Activated T-cell treated with anti-CD3 and anti-CD28 coated beads for 48 hours (primary cell): ENCODE measurements around the gene XPO1.
"Not testable (repeated sequence)": the region's sequence is repeated elsewhere in the genome, so short reads cannot be mapped to it uniquely, and the experiment has no call there.

Experiments
- DNase-seq: peaks from one replicate; pipeline ENCODE4 v3.0.0-alpha.2; 2020; ENCODE audit warnings: low read depth

Gene XPO1, protein sequence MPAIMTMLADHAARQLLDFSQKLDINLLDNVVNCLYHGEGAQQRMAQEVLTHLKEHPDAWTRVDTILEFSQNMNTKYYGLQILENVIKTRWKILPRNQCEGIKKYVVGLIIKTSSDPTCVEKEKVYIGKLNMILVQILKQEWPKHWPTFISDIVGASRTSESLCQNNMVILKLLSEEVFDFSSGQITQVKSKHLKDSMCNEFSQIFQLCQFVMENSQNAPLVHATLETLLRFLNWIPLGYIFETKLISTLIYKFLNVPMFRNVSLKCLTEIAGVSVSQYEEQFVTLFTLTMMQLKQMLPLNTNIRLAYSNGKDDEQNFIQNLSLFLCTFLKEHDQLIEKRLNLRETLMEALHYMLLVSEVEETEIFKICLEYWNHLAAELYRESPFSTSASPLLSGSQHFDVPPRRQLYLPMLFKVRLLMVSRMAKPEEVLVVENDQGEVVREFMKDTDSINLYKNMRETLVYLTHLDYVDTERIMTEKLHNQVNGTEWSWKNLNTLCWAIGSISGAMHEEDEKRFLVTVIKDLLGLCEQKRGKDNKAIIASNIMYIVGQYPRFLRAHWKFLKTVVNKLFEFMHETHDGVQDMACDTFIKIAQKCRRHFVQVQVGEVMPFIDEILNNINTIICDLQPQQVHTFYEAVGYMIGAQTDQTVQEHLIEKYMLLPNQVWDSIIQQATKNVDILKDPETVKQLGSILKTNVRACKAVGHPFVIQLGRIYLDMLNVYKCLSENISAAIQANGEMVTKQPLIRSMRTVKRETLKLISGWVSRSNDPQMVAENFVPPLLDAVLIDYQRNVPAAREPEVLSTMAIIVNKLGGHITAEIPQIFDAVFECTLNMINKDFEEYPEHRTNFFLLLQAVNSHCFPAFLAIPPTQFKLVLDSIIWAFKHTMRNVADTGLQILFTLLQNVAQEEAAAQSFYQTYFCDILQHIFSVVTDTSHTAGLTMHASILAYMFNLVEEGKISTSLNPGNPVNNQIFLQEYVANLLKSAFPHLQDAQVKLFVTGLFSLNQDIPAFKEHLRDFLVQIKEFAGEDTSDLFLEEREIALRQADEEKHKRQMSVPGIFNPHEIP (N-terminal part only)

DNA sequence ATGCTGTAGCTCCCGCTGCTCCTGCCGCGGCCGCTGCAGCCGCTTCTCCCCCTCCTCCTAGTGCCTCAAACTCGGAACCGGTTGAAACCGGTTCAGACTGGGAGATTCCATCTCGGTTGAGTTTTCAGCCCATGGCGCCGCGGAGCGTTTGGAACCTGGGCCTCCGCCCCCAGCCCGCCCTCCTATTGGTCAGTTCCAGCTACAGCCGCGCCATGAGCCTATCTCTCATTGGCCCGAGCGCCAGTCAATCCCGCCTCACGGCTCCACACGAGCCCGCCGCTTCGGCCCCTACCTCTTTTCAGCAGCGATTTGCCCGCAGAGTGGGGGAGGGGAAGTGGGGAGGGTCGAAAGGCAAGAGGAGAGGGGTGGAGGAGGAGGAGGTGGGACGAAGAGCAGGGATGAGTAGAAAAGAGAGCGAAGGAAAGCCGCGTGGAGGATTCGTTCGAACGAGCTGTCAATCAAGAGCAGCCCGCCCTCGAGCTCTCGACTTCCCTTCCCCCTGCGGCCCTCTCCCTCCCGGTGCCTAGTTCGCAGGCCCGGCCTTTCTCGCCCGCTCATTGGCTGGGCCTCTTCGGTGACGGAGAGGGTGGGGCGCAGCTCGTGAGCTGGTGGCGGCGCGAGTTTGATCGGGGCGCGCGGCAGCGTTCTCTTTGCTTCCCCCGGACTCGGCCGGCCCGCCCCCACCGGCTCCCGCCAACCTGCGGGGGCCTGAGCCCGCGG lies at the start of gene XPO1:
Gene XPO1 (minus strand): TSS at position 157 of the 720 bp plus-strand sequence. CDS start 4,459 bp downstream, outside the sequence.
- DNase-seq: peak; percentile 98

DNA sequence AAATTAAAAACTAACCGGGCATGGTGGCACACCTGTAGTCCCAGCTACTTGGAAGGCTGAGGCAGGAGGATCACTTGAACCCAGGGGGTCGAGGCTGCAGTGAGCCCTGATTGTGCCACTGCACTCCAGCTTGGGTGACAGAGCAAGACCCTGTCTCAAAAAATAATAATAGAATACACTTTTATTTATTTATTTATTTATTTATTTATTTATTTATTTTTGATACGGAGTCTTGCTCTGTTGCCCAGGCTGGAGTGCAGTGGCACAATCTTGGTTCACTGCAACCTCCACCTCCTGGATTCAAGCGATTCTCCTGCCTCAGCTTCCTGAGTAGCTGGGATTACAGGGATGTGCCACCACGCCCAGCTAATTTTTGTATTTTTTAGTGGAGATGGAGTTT lies 48.8 kb upstream of the XPO1 start:
- DNase-seq: not testable (repeated sequence)

DNA sequence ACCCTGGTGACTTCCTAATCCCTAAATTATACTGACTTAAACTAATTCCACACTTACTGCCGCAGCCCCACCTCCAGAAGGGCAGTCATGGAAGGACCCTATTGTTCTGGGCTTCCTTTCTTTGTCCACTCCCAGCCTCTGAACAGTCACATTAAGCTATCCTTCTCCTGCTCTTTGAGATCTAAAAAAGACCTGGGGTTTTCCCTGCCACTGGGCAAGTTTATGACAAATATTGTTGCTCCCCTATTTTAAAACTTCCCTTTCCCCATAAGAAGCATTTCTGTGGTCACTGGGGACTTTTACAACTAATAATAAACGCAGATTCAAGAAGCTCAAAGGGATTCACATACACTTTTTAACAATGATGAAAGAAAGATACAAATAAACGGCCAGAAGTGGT lies 47.2 kb upstream of the XPO1 start:
- DNase-seq: no peak

DNA sequence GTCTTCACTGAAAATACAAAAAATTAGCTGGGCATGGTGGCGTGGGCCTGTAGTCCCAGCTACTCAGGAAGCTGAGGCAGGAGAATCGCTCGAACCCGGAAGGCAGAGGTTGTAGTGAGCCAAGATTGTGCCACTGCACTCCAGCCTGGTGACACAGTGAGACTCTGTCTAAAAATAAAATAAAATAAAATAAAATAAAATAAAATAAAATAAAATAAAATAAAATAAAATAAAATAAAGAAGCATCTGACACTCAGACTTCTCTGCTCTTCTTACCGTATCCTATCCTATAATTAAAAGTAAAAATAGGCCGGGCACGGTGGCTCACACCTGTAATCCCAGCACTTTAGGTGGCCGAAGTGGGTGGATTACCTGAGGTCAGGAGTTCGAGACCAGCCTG lies 46.2 kb upstream of the XPO1 start:
- DNase-seq: not testable (repeated sequence)

DNA sequence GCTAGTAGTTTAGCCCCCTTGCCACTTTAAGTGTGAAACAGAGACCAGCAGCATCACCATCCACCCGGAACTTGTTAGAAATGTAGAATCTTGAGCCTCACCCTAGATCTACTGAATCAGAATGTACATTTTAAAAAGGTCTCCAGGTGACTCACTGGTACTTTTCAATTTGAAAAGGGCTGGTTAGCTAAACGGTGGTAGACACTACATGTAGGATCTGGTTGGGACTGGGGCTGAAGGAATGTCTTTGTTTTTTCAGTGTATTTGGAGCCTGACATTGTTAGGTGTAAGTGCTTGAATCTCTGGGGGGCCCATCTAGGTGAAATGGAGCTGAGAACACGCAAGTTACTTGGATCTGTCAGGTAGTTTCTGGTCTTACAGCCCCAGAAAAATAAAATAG lies 44.0 kb upstream of the XPO1 start:
- no peak for DNase-seq

DNA sequence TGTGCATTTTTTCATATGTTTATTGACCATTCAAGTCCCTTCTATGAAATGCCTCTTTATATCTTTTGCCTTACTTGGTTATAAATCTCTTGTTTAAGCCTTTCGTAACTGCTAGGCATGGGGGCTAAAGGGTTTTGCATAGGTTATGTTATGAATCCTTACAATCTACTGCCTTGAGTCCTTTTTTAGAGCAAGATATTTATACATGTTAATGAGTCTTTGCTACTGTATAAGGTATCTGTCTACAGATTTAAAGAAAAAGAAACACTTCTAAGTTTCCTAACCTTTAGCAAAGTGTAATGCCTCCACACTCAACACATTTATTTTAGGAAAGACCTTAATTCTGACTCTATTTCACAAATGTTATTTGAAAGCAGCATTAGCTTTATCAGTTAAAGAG lies 43.6 kb upstream of the XPO1 start:
- no peak for DNase-seq

DNA sequence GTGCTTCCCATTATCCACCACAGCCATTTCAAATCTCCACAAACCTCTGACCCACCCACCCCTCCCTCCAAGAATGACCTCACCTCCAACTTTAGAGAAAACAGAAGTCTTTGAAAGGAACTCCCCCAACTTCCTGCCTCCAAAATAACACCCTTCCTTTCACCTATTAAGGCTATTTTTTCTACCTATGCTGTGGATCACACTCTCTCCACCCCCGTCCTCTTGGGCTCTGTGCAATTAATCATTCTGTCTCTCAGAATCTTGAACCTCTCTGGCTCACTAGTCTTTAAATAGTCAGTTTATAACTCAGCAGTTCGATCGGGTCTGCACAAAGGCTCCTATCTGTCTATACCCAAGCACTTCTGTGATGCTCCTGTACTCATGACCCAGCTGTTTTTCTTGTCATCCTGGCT lies 37.3 kb upstream of the XPO1 start:
- no peak for DNase-seq

DNA sequence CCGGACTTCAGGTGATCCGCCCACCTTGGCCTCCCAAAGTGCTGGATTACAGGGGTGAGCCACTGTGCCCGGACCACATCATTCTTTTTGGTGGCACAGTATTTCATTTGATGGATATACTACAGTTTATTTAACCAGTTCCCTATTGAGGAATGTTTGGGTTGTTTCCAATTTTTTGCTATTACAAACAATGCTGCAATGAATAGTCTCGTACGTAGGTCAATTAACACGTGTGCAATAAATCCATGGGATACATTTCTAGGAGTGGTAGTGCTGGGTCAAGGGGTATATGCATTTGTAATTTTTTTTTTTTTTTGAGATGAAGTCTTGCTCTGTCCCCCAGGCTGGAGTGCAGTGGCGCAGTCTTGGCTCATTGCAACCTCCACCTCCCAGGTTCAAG lies 28.4 kb upstream of the XPO1 start:
- no peak for DNase-seq

DNA sequence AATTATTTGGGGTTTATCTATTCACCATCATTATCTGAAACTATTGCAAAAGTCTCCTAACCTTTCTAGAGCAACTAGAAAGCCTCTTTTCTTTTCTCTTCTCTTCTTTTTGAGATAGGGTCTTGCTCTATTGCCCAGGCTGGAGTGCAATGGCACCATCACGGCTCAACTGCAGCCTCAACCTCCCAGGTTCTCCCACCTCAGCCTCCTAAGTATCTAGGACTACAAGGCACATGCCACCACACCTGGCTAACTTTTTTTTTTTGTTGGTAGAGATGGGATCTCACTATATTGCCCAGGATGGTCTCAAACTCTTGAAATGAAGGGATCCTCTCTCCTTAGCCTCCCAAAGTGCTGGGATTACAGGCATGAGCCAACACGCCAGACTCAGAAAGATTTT lies 24.5 kb upstream of the XPO1 start:
- no peak for DNase-seq

DNA sequence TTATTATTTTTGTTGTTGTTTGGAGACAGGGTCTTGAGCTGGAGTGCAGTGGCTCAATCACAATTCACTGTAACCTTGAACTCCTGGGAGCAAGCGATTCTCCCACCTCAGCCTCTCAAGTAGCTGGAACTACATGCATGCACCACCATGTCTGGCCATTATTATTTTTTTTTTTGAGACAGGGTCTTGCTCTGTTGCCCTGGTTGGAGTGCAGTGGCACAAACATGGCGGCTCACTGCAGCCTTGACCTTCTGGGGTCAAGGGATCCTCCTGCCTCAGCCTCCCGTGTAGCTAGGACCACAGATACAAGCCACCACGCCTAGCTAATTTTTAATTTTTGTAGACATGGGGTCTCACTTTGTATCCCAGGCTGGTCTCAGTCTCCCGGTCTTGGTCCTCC lies 20.0 kb upstream of the XPO1 start:
- no peak for DNase-seq

DNA sequence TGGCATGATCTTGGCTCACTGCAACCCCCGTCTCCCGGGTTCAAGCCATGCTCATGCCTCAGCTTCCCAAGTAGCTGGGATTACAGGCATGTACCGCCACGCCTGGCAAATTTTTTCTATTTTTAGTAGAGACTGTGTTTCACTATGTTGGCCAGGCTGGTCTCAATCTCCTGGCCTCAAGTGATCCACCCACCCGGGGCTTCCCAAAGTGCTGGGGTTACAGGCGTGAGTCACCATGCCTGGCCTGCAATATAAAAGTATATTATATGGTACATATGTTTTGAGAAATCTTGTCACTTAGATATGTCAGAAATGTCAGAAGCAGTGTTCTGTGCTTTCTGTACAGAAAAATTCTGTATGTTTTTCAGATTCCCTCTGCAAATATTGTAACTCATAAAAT lies 19.2 kb upstream of the XPO1 start:
- no peak for DNase-seq

DNA sequence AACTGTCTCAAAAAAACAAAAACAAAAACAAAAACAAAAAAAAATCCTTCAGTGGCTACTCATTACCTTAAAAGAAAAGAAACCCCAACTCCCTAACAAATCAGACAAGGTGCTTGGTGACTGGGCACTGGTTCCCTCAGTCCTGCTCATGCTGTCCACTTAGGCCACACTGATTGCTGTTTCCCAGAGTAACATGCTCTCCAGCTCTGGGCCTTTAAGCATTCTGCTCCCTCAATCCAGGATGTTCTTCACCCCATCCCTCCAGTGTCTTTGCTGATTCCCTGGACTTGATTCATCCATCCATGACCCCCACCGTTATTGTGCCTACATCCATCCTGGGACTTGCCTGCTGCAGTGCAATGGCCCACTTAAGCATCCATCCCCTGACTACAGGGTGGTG lies 16.4 kb upstream of the XPO1 start:
- DNase-seq: no peak

DNA sequence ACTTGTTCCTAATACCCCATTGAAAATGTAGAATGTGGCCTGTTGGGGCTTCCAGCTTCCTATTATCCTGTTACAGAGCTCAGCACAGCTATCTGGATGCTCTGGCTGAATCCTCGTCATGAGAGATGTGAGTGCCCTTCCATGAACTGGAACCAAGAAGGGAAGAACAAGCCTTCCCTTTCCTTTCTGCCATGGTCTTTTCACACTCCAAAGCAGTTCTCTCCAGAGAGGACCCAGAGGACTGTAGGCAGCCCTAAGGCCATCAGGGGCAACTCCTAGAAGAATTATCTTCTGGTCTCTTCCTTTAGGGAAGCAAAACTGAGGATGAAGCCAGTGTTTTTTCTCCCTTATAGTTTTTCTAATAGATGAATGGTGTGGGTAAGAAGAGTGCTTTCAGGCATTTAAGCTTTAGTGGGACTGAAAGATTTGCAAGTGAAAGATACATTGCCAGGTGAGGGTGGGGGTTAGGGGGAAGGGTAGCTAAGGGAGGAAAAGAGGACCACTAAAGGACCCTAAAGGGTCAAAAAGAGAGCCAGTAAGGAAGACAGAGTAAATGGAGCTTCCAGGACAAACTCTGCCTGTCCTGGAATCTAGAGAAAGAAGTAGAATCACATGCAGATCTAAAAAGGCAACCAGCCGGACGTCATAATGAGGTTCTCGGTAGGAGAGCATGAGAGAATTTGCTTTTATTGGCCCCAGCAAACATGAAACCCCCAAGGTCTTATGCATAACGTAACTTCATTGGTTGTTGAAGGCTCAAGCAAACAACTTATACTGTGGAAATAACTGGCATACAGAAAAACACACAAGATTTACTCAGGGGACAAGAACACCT lies 12.4 kb upstream of the XPO1 start:
- no peak for DNase-seq

DNA sequence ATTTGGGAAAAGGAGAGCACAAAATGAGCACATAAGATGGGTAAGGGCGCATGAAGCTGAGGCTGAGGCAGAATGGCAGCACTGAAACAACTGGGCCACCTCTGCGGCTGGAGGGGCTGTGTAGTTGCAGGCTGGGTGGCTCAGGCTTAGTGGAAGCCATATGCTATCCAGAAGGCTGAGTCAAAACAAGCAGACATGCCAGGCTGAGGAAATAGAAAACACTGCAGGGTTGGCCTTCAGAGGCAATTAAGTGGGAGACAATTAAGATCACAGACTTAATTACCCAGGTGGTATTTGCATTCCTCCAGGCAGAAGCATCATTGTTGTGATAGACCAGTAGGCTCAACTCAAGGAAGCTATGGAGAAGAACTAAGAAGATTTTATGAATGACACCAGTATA lies 11.4 kb upstream of the XPO1 start:
- no peak for DNase-seq

DNA sequence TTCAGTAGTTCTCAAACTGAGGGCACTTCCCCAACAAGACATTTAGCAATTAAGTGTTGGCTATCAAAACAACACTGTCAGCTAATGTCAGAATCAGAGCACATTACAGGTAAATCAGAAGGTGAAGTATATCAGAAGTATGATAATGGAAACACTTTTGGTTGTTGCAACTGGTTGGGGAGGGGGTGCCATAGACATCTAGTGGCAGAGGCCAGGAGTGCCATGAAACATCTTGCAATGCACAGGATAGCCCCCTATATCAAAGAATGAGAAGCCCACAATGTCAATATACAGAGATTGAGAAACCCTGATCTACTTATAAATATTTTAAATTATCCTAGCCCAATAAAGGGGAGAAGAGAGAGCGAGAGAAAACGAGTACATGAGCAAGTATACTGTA lies 4.9 kb upstream of the XPO1 start:
- DNase-seq: no peak

DNA sequence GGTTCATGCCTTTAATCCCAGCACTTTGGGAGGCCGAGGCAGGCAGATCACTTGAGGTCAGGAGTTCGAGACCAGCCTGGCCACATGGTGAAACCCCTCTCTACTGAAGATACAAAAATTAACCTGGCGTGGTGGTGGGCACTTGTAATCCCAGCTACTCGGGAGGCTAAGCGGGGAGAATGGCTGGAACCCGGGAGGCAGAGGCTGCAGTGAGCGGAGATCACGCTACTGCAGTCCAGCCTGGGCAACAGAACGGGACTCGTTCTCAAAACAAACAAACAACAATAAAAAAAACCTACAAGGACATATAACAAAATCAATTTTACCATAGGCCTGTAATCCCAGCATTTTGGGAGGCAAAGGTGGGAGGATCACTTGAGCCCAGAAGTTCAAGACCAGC lies 2.0 kb upstream of the XPO1 start:
- not testable (repeated sequence) for DNase-seq

DNA sequence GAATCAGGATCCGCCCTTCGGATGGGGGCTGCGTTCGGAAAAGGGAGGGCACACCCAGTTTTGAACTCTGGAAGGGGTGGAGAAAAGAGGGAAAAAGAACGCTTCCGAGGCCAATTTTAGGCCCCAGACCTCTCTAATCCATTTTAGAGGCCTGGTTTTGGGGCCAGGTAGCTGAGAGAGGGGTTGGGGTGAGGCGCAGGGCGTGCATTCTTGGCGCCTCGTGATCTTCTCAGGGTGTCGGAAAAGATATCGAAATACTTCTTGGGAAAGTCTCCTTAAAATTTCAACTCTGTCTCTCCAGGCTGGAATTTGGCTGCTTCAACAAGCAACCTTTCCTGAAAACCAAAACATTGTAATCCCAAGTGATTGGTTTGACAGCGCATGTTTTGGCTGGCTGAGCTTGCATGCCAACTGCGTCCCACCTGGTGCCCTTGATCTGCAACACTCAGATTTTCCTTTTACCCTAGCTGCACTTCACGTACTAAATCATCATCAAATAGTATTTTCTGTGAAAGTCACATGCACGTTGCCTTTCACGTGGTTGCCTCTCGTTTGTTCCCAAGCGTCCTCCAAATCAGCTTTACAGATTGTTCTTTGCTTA lies 864 bp upstream of the XPO1 start:
- peak; percentile 28 for DNase-seq

DNA sequence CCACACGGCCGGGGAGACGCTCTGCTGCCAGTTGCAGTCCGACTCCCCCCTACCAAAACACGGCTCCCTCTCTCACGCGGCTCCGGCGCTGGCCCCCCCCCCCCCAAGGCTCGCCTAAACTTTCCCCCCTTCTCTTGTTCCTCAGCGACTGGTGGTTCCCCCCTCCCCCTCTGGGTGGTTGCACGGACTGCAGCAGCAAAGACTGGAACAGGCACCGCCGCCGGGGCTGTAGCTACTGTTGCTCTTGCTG lies 281 bp downstream of the XPO1 start:
- no peak for DNase-seq

DNA sequence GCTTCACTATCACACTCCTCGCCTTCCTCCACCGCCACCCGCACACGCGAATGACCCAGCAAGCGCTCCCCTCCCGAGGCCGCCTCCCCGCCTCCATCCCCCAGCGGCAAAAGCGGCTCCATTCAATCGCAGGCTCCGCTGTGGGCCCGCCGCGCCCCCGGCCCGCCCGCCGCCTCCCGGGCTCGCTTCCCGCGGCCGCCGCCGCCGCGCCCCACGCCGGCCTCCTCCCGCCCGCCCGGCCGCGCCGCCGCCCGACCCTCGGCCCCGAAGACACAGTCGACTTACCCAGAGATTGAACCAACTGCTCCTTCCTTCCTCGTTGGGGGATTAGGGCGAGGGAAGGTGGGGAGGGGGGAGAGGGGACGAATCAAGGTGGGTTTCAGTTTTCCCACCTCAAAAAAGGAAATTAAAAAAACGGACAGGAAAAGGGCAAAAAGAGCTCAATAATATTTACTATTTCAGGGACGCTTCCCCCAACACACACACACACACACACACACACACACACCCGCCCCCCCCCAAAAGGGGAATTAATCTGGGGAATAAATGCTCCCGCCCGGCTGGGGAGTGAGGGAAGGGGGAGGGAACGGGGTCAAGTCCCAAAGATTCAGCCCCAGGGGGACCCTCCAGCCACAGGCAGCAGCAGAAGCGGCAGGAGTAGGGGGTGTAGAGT lies 743 bp downstream of the XPO1 start:
- DNase-seq: peak; percentile 24

DNA sequence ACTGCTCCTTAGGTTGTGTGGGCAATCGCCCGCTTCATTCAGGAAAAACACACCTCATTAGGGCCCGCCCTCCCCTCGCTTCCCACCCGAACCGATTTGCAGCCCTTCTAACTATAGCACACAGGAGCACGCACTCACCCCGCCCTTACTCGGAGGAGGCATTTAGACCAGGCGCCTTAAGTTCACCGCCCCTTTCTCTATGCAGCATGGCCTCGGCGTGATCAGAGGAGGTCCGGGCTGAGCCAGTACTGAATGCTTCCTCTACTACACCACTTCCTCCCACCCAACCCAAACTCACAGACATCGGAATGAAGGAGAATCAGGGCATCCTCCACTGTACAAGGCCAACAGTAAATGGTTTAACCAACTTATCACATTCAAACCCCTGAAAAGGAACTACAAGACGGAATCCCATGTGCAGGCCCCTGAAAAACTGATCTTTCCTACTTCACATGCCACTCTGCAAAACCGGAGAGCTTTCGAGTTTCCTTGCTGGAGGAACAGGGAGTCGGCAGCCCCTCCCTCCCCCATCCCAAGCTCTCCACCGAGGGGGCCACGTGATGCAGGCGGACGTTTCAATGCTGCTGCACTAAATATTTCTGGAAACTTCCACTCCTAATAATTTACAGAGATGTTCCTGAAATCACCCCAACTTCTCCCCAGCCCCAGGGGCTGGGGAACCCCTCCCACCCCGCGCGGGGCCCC lies 1.4 kb downstream of the XPO1 start:
- DNase-seq: peak; percentile 77
